Breast epithelium (tissue), 3 donors: ENCODE results near the gene CMTM6.

Experiments
- CTCF ChIP-seq, 3 donors: fragments of 450-650 bp; IDR thresholded peaks; one replicate each; pipeline ENCODE4 v1.5.1; 2016 to 2017; ENCODE audit warnings: antibody characterized with exemption in 3 of 3, mild to moderate bottlenecking in 3 of 3, moderate library complexity in 3 of 3
- POLR2A ChIP-seq: fragments of 450-650 bp; IDR thresholded peaks from one replicate; pipeline ENCODE4 v1.6.1; 2016; ENCODE audit warnings: antibody characterized with exemption, mild to moderate bottlenecking, moderate library complexity
- POLR2AphosphoS5 ChIP-seq, 3 donors: sonication (generic); formaldehyde crosslinking; IDR thresholded peaks; one replicate each; pipeline ENCODE4 v1.6.1; 2017; ENCODE audit warnings: antibody characterized with exemption in 3 of 3

- no peak for TF ChIP-seq POLR2AphosphoS5 (IDR thresholded peaks at IDR 0.05)
- TF ChIP-seq CTCF (IDR thresholded peaks at IDR 0.05): no peak
- no peak for TF ChIP-seq POLR2A
Measured at GRCh38 chr3:32500880-32501782, 1.5 kb downstream of the CMTM6 start.
